ENCODE measurements around the gene ITPR1.

GRCh38 chr3:4866866-4867265 is 373.7 kb downstream of the ITPR1 start:
- no peak for TF ChIP-seq ZNF8 (CRISPR knock-in tag; IDR thresholded peaks at IDR 0.05)
- TF ChIP-seq POU6F1 (CRISPR knock-in tag; IDR thresholded peaks at IDR 0.05; ENCODE audit: borderline replicate concordance, low read depth), result no peak
- no peak for TF ChIP-seq ARNTL (CRISPR knock-in tag; IDR thresholded peaks at IDR 0.05; ENCODE audit: borderline replicate concordance, low read depth)
- TF ChIP-seq PATZ1 (CRISPR knock-in tag; IDR thresholded peaks at IDR 0.05; ENCODE audit: borderline replicate concordance), result no peak
- no peak for TF ChIP-seq BACH2 (CRISPR knock-in tag; IDR thresholded peaks at IDR 0.05; ENCODE audit: borderline replicate concordance)
- TF ChIP-seq ZFP30 (CRISPR knock-in tag; IDR thresholded peaks at IDR 0.05), result no peak
- no peak for TF ChIP-seq RARB (CRISPR knock-in tag; IDR thresholded peaks at IDR 0.05)

Data from SK-N-SH treated with all-trans-retinoic acid at 6 μM for 48 hours (cell line).